Measurements from ENCODE around the gene CHL1.

CHL1 gene

GRCh38 chr3:212432-212831 lies 15.9 kb downstream of the CHL1 start:
- no peak for DNase-seq (ENCODE audit: extremely low read depth in 1 of 2, low read depth in 1 of 2)

- DNase-seq (ENCODE audit: extremely low read depth in 1 of 2, low read depth in 1 of 2), result no peak
Observed at GRCh38 chr3:217099-217813, 20.7 kb downstream of the CHL1 start.

GRCh38 chr3:217948-218347 lies 21.4 kb downstream of the CHL1 start:
- DNase-seq (ENCODE audit: extremely low read depth in 1 of 2, low read depth in 1 of 2), result no peak

- no peak for DNase-seq (ENCODE audit: extremely low read depth in 1 of 2, low read depth in 1 of 2)
Observed at GRCh38 chr3:228442-229182, 32.0 kb downstream of the CHL1 start.

- DNase-seq (ENCODE audit: extremely low read depth in 1 of 2, low read depth in 1 of 2), result no peak
Observed at GRCh38 chr3:229183-229661, 32.7 kb downstream of the CHL1 start.

GRCh38 chr3:236881-237280 lies 40.3 kb downstream of the CHL1 start:
- no peak for DNase-seq (ENCODE audit: extremely low read depth in 1 of 2, low read depth in 1 of 2)

- DNase-seq (ENCODE audit: extremely low read depth in 1 of 2, low read depth in 1 of 2), result no peak
Observed at GRCh38 chr3:242602-243355, 46.2 kb downstream of the CHL1 start.

- no peak for DNase-seq (ENCODE audit: extremely low read depth in 1 of 2, low read depth in 1 of 2)
Observed at GRCh38 chr3:243356-243725, 46.8 kb downstream of the CHL1 start.

GRCh38 chr3:244041-244440 lies 47.5 kb downstream of the CHL1 start:
- DNase-seq (ENCODE audit: extremely low read depth in 1 of 2, low read depth in 1 of 2), result no peak

GRCh38 chr3:247916-248315 lies 51.4 kb downstream of the CHL1 start:
- no peak for DNase-seq (ENCODE audit: extremely low read depth in 1 of 2, low read depth in 1 of 2)

- no peak for DNase-seq (ENCODE audit: extremely low read depth in 1 of 2, low read depth in 1 of 2)
Observed at GRCh38 chr3:248864-249520, 52.4 kb downstream of the CHL1 start.

- no peak for DNase-seq (ENCODE audit: extremely low read depth in 1 of 2, low read depth in 1 of 2)
Observed at GRCh38 chr3:249587-250262, 53.2 kb downstream of the CHL1 start.

- DNase-seq (ENCODE audit: extremely low read depth in 1 of 2, low read depth in 1 of 2), result no peak
Observed at GRCh38 chr3:256501-256900, 59.9 kb downstream of the CHL1 start.

GRCh38 chr3:257826-258225 lies 61.3 kb downstream of the CHL1 start:
- no peak for DNase-seq (ENCODE audit: extremely low read depth in 1 of 2, low read depth in 1 of 2)

GRCh38 chr3:260898-261297 lies 64.3 kb downstream of the CHL1 start:
- no peak for DNase-seq (ENCODE audit: extremely low read depth in 1 of 2, low read depth in 1 of 2)

GRCh38 chr3:263393-263792 lies 66.8 kb downstream of the CHL1 start:
- DNase-seq (ENCODE audit: extremely low read depth in 1 of 2, low read depth in 1 of 2), result no peak

GRCh38 chr3:264394-265156 lies 68.0 kb downstream of the CHL1 start:
- DNase-seq (ENCODE audit: extremely low read depth in 1 of 2, low read depth in 1 of 2), result no peak

- DNase-seq (ENCODE audit: extremely low read depth in 1 of 2, low read depth in 1 of 2), result no peak
Observed at GRCh38 chr3:267101-267500, 70.5 kb downstream of the CHL1 start.

- DNase-seq (ENCODE audit: extremely low read depth in 1 of 2, low read depth in 1 of 2), result no peak
Observed at GRCh38 chr3:270688-271087, 74.1 kb downstream of the CHL1 start.

GRCh38 chr3:274927-275326 lies 78.4 kb downstream of the CHL1 start:
- DNase-seq (ENCODE audit: extremely low read depth in 1 of 2, low read depth in 1 of 2), result no peak
